Measurements from ENCODE around the gene KLHL13.
A peak's percentile ranks its signal among the peaks of the same experiment; 100 is the strongest.
"Not testable (repeated sequence)": the region's sequence is repeated elsewhere in the genome, so short reads cannot be mapped to it uniquely, and the experiment has no call there.

The KLHL13 gene, protein sequence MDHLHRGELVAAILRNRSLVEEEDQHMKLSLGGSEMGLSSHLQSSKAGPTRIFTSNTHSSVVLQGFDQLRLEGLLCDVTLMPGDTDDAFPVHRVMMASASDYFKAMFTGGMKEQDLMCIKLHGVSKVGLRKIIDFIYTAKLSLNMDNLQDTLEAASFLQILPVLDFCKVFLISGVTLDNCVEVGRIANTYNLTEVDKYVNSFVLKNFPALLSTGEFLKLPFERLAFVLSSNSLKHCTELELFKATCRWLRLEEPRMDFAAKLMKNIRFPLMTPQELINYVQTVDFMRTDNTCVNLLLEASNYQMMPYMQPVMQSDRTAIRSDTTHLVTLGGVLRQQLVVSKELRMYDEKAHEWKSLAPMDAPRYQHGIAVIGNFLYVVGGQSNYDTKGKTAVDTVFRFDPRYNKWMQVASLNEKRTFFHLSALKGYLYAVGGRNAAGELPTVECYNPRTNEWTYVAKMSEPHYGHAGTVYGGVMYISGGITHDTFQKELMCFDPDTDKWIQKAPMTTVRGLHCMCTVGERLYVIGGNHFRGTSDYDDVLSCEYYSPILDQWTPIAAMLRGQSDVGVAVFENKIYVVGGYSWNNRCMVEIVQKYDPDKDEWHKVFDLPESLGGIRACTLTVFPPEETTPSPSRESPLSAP

DNA sequence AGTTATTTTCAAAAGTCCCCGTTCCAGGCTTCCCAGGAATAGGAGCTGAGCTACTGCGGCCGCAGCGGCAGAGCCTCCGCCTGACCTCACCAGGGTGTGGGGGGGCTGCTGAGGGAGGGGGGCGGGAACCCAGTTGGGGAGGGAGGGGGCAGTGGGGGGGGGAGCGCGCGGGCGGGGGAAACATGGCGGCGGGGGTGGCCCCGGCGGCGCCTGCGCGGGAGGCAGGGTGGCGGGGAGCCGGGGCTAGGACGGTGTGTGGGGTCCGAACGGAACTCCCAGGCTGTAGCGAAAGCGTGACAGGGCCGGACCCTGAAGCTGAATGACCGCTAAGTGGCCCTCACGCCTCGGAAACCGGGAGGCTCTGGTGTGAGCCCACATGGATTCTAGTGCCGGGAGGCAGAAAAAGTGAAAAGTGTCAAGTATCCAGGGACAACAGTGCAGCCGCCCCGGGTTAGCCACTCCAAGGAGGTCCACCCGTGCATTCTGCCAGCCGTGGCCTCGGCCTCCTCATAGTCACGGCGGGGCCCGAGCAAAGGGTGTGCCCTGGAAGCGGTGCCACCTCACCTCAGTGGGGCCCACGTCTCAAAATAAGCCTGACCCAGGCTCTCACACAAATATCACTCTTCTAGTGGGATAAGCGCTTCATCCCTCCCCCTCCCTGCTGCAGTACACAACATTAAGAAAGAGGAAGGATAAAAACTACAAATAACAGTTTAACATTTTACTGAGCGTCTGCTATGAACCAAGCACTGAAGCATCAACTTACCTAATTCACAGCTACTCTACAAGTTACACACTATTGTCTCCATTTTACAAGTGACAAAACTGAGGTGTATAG lies at the start of gene KLHL13:
Gene KLHL13, minus strand, starts transcription at position 98 of the 838 bp plus-strand sequence. CDS start 88,337 bp downstream, outside the sequence.
- peak; percentile 0 for DNase-seq

DNA sequence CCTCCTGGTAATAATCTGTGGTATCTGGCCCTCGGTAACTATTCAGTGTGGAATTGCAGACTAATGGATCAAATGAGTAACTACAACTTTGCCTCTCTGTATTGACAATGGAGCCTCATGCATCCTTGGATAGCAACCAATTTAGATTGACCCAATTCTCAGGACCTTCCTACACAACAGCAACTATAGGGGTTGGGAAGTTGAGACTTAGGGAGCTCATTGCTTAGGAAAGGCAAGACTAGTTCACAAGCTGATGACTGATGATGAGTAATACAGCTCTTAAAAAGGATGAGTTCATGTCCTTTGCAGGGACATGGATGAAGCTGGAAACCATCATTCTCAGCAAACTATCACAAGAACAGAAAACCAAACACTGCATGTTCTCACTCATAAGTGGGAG lies 47.5 kb upstream of the KLHL13 start:
- no peak for DNase-seq

DNA sequence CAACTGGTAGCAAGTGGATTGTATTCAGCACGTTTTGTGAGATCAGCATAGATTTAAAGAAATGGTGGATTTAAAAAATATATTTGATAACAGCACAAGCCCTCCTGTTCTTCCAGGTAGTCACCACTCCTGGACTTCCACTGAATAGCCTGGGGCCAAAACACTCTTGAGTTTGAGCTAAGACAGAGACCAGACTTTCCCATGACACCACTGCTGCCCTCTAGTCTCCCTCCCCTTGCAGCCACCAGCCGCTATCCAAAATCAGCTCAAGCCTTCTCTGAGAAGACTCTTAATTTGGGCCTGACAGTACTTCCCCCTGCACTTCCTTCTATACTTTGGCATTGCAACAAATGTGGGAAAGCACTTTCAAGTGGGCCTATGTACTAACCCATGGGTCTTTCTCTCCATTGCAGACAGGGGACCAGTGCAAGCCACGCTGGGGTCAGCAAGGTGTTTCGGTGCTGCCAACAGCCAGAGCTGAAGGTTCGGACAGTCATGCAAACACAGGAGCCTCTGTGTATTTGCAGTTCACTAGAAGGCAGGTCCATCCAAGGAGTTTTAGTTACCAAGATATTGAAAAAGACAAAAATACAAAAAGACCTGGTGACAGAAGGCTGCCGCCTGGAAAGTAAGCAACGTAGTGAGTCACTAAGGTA lies 40.5 kb upstream of the KLHL13 start:
- no peak for DNase-seq

DNA sequence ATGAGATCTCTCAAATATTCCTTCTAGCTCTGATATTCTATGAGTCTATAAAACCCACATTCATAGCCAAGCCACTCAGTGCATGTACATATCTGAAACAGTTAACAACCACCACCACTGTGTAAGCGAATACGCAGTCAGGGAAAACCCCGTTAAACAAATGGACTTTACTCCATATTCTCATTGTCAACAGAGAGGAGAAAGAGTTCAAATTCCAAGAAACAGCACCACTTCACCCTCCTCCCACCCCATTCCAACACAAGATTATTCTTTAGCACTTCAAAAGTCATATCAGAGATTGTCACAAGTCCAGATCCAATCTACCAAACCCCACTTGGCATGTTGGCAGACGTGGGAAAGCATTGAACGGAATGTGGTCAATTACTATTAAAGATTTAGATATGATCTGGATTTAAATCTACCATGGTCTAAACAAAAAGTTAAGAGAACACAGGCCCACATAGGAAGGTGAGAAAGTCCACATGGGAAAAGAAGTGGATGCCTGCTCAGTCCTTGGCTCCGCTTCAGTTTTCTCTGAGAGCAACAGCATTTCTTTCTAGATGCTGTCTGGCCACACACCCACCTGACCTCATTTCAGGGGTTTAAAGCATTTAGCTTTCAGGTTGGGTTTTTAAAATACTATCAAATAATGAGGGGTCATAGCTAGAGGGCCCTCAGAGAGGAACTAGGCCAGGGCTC lies 39.8 kb upstream of the KLHL13 start:
- no peak for DNase-seq

DNA sequence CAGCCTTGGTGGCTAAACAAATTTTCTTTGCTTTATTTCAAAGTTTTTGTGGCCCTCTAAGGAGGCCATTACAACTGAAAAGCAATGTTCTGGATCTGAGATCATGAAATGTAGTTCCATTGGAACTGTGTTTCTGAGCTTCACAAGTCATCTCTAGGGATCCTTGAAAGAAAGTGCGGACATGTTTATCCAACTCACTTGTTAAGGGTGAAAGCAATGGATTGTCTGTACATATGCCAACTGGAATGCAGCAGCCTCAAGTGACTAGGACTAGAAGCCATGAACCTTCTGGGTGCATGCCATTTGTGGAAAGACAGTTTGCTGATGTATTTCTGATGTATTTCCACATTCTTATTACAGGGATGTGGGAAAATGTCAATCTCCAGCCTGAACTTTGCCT lies 36.7 kb upstream of the KLHL13 start:
- no peak for DNase-seq

DNA sequence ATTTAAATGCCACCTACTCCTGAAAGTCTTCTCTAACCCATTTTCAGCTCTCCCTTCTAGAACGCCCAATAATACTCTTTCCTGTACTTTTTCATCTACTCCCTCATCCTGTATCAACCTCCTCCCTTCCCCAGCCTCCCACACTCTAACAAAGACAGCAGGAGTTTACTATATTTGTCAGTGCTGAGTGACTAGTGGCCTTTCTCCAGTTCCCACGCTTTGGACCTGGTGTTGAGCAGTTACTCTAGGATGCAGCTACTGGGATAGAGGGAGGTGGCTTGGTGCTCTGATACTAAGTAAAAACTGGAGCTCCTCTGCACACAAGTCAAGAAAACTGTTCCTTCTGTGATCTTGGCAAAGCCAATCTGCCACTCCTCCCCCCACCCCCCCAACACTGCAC lies 36.1 kb upstream of the KLHL13 start:
- no peak for DNase-seq

DNA sequence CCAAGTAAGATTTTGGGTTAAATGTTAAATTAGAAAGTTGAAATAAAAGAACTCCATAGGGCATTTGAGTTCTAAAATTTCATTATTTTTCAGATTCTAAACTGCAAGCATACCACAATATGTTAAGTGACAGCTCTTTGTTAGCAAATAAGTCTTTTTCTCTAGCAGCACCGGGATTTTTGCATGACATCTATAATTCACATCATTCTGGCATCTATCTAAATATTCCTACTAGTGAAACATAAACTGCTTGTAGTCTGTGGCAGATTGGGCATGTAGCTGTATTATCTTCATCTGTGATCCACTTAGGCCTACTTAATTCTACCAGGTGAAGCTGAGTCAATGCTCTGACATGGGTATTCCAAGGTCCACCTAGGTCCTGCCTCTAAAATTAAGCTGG lies 32.1 kb upstream of the KLHL13 start:
- no peak for DNase-seq

DNA sequence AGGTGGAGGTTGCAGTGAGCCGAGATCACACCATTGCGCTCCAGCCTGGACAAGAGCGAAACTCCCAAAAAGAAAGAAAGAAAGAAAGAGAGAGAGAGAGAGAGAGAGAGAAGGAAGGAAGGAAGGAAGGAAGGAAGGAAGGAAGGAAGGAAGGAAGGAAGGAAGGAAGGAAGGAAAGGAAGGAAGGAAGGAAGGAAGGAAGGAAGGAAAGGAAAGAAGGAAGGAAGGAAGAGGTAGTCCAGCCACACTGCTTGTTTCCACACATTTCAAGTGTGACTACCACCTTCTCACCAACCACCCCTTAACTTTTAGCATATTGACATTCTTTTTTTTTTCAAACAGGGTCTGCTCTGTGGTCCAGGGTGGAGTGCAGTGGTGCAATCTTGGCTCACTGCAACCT lies 31.2 kb upstream of the KLHL13 start:
- DNase-seq = not testable (repeated sequence)

DNA sequence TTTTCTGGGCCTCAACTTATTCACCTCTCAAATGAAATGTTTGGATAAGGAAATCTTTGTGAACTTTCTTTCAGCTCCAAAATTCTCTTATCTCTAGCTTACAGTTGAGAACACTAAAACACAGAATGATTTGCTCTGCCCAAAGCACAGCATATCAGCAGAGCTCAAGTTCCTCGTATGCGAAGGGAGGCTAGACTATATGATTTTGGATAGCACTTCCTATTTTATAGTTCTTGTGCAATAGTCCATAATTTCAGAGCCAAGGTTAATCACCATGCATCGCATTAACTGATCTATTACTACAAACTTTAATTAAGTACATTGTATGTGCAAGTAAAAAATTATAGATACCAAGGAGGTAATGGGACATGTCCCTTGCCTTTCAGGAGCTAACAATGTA lies 27.0 kb upstream of the KLHL13 start:
- DNase-seq = no peak

DNA sequence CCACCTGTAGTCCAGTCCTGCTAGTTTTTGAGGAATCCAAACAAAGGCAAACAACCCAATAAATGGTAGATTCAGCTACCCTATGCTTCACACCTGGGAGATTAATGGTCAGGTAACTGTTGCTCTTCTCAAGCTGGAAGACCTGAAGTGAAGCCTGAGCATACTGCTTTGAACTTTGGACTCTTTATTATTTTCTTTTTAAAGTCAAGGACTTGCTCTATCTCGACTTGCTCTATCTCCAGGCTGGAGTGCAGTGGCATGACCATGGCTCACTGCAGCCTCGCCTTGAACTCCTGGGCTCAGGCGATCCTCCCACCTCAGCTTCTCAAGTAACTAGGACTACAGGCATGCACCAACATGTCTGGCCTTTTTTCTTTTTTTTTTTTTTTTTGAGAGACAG lies 14.7 kb upstream of the KLHL13 start:
- DNase-seq = no peak

DNA sequence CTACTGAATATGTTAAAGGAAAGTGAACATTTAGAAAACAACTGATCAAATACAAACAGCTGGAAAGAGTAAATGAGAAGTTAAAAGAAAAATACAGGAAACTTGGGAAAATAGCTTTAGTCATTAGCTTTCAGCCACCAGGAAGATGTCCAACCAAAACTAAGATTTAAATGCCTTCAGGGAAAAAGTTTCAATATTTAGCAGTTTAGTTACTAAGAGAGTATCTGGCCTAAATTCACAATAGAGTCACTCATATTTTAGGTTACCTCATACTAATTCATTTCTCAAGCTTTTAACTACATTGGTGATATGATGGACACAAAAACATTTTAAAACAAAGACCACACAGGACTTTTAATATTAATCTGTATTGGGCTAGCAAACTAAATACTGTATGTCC lies 13.1 kb upstream of the KLHL13 start:
- no peak for DNase-seq

DNA sequence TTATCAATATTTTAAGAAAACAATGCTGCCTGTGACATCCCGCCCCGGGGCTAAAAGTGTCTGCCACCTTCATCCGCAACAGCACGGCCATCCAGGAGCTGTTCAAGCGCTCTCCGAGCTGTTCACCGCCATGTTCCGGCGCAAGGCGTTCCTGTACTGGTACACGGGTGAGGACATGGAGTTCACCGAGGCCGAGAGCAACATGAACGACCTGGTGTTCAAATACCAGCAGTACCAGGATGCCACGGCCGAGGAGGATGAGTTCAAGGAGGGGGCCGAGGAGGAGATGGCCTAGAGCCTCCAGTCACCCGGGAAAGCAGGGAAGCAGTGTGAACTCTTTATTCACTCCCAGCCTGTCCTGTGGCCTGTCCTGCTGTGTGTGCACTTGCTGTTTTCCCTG lies 12.1 kb upstream of the KLHL13 start:
- DNase-seq = no peak

DNA sequence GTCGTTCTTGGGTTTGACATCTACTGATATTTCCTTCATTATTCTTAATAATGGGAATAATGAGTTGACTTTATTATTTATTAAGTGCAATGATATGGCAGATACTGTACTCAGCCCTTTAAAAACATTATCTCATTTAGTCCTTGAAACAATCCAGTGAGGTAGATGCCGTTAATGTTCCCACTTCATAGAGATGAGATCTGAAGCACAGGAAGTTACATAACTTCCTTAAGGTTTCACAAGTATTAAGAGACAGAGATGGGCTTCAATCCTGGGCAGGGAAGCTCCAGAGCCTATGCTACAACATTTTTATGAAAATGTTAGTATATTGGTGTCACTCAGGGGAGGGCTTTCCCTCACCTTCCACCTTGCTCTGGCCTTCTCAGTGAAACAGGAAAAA lies 9.7 kb upstream of the KLHL13 start:
- no peak for DNase-seq

DNA sequence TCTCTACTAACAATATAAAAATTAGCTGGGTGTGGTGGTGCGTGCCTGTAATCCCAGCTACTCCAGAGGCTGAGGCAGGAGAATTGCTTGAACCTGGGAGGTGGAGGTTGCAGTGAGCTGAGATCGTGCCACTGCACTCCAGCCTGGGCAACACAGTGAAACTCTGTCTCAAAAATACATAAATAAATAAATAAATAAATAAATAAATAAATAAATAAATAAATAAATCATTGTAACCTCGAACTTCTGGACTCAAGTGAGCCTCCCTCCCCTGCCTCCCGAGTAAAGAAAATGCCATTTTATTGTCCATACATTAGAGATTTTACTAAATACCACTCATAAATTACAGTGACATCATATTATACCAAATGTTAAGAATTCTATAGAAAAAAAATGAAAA lies 7.6 kb upstream of the KLHL13 start:
- not testable (repeated sequence) for DNase-seq

DNA sequence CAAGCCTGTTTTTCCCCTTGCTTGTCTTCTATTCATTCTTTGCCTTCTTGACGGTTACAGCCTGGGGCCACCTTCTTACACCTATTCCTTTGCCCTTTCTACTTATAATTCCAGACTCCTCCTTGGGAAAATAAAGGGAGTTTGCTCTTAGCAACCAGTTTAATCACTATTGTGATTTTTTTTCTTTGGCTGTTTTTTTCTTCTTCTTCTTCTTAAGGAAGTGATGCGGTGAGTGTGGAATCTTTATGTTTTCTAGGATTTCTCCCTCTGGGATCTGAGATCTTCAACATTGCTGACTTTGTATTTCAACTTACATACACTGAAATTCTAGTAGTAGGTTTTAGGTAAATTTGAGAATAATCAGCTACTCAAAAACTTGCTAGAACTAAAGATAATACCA lies 1.1 kb upstream of the KLHL13 start:
- DNase-seq = no peak

DNA sequence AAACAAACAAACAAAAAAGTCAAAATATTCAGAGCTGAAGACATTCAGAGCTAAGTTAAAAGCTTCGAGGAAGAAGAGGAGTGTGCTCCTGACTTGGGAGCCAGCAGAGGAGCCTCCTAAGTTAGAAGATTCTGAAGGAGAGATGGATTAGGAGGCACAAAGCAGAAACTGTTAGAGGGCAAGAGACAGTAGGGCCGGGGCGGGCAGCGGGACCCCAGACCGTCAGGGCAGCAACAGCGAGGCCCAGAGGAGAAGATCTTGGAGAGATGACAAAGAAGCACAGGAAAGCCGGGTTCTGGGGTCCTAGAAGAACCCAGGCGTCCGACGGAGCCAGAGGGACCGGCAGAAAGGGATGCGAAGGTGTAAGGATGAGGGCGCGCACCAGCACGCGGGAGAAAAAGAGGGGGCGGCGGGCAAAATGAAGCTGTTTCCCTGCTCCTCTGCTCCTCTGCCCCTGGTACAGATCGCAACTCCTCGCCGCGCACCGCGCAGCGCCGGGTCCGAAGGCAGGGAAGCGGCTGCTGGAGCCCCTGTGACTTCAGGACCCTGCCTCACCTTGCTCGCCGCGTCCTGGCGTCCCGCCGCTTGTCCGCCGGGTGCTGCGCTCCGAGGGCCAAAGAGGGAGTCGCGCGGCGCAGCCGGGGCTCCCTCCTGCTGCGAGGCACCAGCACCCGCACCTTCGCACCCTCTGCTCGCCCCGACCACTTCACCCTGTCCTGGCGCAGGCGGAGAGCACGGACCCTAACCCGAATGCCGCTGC lies 477 bp downstream of the KLHL13 start:
- no peak for DNase-seq

DNA sequence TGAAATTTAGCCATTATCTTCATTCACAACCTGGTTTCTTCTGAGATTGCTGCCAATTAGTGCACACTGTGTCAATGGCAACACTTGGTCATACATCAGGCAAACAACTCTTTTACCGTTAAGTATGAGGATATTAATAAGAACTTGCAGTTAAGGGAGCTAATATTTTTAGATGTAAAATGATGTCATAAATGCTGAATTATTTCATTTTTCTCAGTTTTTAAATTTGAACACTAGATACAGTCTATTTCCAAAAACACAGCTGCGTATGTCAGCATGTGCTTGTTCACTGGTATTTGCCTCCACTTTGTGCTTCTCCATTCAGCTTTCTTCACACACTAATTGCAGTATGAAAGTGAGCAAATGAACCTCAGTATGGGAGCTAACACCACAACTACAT lies 1.6 kb downstream of the KLHL13 start:
- no peak for DNase-seq

DNA sequence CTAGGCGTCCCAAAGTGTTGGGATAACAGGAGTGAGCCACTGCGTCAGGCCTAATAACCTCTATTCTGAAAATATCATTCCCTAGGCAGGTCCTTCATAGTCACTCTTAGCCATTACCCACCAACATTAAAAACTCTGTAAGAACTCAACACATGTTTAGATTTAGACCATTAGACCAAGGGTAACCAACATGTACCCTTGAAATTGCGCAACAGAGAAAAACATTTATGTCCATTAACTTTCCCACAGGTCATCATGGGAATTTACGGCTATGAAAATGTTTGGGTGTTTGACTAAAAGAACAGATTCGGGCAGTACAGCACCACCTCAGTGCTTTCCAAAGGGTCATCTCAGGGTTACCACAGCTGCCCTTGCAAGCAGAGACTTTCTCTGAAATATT lies 7.5 kb downstream of the KLHL13 start:
- no peak for DNase-seq

DNA sequence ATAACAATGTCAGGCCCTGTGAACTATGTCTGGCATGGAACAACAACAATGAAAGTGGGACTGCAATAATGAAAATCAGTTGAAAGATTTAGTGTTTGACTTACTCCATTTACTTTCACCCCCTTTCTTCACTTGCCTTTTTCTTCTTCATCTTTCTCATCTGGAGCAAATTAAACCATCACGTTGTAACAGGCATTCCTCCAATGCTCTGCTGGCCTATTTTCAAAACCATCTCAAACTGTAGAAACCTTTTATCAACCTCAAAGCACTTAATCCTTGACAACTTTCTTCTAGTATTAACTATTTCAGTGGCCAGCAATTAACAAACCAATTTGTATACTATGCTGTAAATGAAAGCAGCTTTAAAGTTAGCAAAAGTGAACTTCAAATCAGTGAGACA lies 8.3 kb downstream of the KLHL13 start:
- DNase-seq = no peak

DNA sequence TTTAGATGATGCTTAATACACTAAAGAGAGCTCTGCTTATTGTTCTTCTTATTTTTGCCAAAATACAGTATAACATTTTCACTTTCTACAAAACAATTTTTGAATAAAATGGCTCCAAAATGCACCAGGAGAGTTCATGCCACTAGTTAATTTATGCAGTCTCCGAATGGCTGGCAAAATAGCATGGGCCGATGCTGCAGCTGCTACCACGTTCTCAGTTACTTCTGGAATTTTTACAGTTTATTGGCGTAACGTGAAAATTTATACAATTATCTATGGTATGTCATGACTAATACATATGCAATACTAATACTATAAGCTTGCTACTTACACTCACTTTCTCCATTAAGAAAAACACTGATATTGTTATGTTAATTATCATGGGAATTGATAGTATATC lies 16.5 kb downstream of the KLHL13 start:
- no peak for DNase-seq

DNA sequence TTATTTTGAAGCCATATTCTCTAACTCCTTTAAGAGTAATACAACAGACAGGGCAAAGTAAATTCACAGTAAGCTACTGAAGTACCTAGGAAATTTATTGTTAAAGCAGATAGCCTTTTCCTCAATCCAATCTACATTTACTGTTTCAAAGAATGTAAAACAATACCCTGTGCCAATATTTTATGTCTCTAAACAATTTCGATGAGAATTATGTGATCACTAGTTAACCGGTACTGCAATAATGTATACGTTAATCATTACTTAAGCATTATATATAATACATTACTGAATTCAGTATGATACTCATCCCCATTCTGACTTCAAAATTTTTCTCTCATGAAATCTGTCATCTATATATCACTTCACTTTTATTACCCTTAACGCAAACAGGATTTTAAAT lies 28.5 kb downstream of the KLHL13 start:
- DNase-seq = no peak

DNA sequence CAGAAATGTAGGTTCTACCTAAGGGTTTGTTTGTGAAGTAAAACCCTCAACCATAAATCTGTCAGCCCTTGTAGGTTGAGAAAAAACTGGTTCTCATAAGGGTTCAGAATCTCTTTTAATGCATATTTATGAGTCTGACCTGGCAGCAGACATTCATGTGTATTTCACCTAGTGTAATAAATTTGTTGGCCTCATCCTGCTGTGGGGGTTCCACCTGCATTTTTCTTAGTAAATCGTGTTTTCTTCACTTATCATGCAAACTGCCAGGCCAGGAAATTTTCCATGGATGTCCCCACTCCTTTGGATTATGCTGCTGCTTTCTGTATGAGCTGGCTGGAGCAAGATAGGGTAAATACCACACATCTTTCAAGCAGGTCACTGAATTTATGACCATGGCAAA lies 42.4 kb downstream of the KLHL13 start:
- no peak for DNase-seq
